HG03103 (cell line): Measurements from ENCODE around the gene OPA3.

Source experiments
- ATAC-seq: cut with Tn5 transposase; IDR thresholded peaks from one replicate; pipeline ENCODE4 v1.9.1; 2021; ENCODE audit warnings: low read depth; ENCODE audit not compliant: unreplicated experiment

Gene OPA3

GRCh38 chr19:45505996-45506245 is 78.7 kb downstream of the OPA3 start:
- ATAC-seq, result no peak

DNA sequence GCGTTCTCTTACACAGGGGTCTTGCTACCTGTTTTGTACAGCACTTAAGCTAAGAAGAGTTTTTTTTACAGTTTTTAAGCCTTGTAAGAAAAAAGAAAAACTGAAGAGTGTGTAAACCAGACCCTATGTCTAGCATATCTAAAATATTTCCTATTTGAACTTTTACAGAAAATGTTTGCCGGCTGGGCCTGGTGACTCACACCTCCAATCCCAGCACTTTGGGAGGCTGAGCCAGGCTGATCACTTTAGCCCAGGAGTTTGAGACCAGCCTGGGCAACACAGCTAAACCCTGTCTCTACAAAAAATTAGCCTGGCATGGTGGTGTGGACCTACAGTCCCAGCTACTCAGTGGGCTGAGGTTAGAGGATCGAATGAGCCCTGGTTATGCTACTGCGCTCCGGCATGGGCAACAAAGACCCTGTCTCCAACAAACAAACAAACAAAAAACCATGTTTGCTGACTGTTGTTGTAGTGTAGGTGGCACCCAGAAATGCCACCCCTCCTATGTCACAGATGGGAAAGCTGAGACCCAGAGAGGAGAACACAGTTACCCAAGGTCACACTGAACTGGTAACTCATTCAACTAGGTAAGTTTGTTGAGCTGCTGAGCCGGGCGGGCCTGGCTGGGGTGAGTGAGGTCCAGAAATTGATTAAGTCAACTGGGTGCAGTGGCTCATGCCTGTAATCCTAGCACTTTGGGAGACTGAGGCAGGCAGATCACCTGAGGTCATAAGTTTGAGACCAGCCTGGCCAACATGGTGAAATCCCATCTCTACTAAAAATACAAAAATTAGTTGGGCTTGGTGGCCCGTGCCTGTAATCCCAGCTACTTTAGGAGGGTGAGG is 79.2 kb downstream of the OPA3 start:
- no peak for ATAC-seq

DNA sequence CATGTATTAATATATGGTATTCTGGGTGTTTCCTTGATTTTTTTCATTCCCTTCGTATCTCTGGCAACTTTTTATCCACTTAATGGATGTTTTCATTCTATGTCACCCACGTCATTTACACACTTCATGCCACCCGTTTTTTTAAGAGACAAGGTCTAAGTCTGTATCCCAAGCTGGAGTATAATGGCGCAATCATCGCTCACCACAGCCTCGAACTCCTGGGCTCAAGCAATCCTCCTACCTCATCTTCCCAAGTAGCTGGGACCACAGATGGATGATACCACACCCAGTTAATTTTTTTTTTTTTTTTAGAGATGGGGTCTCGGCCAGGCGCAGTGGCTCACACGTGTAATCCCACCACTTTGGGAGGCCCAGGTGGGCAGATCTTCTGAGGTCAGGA is 80.7 kb downstream of the OPA3 start:
- no peak for ATAC-seq

GRCh38 chr19:45502111-45502510 is 82.5 kb downstream of the OPA3 start:
- ATAC-seq, result no peak

DNA sequence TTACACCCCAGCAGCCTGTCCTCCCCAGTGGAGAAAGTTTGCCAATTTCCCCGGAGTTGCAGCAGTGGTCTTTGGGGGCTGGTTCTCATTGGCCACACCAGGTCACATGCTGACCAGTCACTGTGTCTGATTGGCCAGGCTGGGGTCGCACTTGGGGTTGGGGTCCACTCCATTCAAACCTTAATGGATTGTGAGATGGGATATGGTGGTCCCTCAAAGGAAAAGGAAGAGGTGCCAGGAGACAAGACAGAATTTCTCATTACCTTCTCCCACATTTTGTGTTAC is 82.9 kb downstream of the OPA3 start:
- ATAC-seq, result no peak

- no peak for ATAC-seq
Measured at GRCh38 chr19:45500918-45501729, 83.5 kb downstream of the OPA3 start.

- ATAC-seq, result no peak
Measured at GRCh38 chr19:45499196-45500180, 85.1 kb downstream of the OPA3 start.

DNA sequence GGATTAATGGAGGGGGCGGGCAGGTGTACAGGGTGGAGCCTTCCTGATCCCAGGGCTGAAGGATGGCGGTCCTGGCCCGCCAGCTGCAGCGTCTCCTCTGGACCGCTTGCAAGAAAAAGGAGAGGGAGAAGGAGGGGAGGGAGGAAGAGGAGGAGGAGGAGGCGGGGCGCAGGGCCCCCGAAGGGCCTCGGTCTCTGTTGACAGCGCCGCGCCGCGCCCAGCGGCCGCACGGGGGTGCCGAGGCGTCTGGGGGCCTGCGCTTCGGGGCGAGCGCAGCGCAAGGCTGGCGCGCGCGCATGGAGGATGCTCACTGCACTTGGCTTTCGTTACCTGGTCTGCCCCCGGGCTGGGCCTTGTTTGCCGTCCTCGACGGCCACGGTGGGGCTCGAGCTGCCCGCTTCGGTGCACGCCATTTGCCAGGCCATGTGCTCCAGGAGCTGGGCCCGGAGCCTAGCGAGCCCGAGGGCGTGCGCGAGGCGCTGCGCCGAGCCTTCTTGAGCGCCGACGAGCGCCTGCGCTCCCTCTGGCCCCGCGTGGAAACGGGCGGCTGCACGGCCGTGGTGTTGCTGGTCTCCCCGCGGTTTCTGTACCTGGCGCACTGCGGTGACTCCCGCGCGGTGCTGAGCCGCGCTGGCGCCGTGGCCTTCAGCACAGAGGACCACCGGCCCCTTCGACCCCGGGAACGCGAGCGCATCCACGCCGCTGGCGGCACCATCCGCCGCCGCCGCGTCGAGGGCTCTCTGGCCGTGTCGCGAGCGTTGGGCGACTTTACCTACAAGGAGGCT is 86.0 kb downstream of the OPA3 start, which contains the start of gene PPM1N:
TSS of gene PPM1N (plus strand) at position 33 of the 785 bp plus-strand sequence. CDS start at position 63, 30 bp downstream.
- ATAC-seq, result no peak

- no peak for ATAC-seq
Measured at GRCh38 chr19:45497791-45498190, 86.8 kb downstream of the OPA3 start.

DNA sequence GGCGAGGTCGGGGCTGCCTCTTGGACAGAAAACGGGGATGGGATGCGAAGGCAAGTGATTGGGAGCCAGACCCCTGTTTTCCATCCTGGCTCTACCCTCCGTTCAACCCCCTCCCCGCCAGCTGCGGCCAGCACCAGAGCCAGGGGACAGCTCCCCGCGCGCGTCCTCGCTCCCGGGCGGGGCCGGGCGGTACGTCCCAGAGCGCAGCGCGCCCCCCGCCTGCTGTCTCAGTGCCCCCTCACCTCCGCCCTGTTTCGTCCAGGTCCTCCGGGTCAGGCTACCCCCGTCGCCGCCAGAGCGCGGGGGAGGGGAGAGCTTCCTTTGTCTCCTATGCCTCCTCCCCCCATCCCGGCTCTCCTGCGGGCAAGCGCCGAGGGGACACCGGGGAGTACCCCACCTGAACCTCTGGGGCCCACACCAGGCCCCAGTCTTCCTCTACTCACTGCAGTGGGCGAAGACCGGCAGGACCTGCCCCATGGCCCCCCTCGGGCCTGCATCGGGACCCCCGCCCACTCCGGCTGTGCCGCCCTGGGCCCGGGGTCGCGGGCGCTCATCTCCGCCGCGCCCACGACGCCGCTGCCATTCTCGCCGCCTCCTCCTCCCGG is 88.2 kb downstream of the OPA3 start:
- ATAC-seq, result no peak

GRCh38 chr19:45495178-45495577 is 89.4 kb downstream of the OPA3 start:
- ATAC-seq, result no peak

GRCh38 chr19:45494261-45494916 is 90.2 kb downstream of the OPA3 start:
- no peak for ATAC-seq

DNA sequence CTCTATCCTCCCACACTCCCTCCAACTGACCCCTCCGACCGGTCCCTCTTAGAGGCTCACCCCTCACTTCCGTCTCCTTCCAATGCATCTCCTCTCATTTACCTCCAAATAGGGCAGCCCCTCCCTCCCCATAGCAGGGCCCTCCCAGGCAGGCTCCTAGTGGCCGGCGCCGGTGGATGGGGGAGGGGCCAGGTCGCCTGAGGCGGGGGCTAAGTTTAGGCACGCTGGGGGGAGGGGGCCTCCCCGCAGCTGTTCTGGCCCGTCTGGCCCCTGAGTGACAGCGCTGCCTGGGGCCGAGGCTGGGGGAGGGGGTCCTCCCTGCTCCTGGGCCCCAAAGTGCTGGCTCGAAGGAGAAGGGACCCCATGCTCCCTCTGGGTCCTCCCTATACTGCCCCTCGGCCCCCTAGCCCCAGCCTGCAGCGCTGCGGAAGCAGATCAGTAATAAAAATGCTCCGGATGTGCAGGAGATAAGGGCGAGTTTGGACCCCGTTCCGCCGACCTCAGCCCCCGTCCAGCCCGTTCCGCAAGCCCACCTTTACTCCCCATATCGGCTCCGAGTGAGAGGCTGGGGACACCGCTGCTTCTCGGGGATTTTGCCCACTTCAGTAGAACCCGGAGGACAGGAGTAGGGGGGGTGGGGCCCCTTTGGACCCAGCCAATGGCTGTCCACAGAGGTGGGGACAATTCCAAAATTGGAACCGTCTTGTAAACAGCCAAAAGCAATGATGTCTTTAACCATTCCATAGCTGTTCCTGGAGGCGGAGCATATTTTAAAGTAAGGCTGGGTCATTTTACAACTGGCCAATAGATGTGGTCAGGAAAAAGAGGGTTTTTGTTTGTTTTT is 91.8 kb downstream of the OPA3 start:
- ATAC-seq, result no peak

DNA sequence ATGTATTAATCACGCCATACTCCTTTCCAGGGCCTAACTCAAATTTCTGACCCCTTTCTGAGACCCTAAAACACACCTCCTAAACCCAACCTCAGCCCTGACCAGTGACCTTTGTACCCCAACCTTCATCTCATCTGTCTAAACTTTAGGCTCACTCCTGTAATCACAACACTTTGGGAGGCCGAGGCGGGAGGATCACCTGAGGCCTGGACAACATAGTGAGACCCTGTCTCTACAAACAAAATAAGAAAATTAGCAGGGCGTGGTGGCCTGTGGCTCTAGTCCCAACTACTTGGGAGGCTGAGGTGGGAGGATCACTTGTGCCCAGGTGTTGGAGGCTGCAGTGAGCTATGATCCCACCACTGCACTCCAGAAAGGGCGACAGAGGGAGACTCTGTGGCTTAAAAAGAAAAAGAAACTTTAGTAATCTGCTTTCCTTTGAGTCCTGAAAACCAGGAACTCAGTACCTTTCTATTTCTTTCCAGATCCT is 92.4 kb downstream of the OPA3 start:
- ATAC-seq, result no peak

DNA sequence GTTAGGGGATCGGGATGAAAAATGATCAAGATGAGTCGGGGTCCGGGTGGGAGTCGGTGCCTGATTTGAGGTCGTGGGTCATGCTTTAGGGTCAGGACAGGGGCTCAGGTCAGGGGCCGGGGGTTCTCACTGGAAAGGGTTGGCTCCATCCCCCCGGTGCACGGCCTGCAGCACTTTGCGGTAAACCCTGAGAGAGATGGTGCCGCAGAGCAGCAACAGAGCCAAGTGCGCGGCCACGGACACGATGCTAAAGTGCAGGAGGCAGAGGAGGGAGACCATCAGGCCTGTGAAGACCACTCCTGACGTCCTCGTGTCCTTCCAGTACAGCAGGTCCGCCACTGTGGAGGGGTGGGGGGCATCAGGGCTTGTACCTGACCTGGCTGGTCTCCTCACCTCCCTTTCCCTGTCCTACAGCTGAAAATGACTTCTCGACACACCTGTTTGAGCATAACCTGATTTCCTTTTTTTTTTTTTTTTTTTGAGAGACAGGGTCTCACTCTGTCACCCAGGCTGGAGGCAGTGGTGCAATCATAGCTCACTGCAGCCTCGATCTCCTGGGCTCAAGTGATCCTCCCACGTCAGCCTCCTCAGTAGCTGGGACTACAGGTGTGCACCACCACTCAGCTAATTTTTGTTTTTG is 95.3 kb downstream of the OPA3 start:
- no peak for ATAC-seq

- no peak for ATAC-seq
Measured at GRCh38 chr19:45488708-45489107, 95.9 kb downstream of the OPA3 start.

GRCh38 chr19:45485305-45486077 is 99.1 kb downstream of the OPA3 start:
- ATAC-seq, result peak; percentile 89
